Measurements from ENCODE around the gene C1RL.

C1RL gene

GRCh38 chr12:7069386-7069785, 39.6 kb downstream of the C1RL start:
- H3K9me3 Mint-ChIP-seq: no peaks in the 10 kb centered on the region
- no peaks in the 10 kb centered on the region for H3K36me3 Mint-ChIP-seq (ENCODE audit: insufficient read depth)
- DNase-seq (no peak), ATAC-seq (replicated peaks) (no peak)
- peaks cover 52 to 69% of the 10 kb centered on the region in 2 donors for H3K27me3 Mint-ChIP-seq
- H3K4me1 Mint-ChIP-seq (ENCODE audit: low read depth in 2 of 2): no peaks in the 10 kb centered on the region
- no peak overlapping the region for H3K4me3 Mint-ChIP-seq
- H3K27ac Mint-ChIP-seq: no peak overlapping the region

GRCh38 chr12:7068994-7069346, 40.0 kb downstream of the C1RL start:
- DNase-seq (no peak), ATAC-seq (replicated peaks) (no peak)
- H3K4me3 Mint-ChIP-seq: no peak overlapping the region
- H3K27me3 Mint-ChIP-seq: peaks cover 52 to 69% of the 10 kb centered on the region in 2 donors
- no peak overlapping the region for H3K27ac Mint-ChIP-seq
- no peaks in the 10 kb centered on the region for H3K9me3 Mint-ChIP-seq
- no peaks in the 10 kb centered on the region for H3K4me1 Mint-ChIP-seq (ENCODE audit: low read depth in 2 of 2)
- no peaks in the 10 kb centered on the region for H3K36me3 Mint-ChIP-seq (ENCODE audit: insufficient read depth)

- no peak overlapping the region for H3K4me3 Mint-ChIP-seq
- DNase-seq (no peak), ATAC-seq (replicated peaks) (no peak)
- peaks cover 46 to 65% of the 10 kb centered on the region in 2 donors for H3K27me3 Mint-ChIP-seq
- no peaks in the 10 kb centered on the region for H3K36me3 Mint-ChIP-seq (ENCODE audit: insufficient read depth)
- no peaks in the 10 kb centered on the region for H3K9me3 Mint-ChIP-seq
- H3K4me1 Mint-ChIP-seq (ENCODE audit: low read depth in 2 of 2): no peaks in the 10 kb centered on the region
- no peak overlapping the region for H3K27ac Mint-ChIP-seq
These were observed 40.6 kb downstream of the C1RL start for GRCh38 chr12:7068240-7068993.

GRCh38 chr12:7067096-7067495, 41.9 kb downstream of the C1RL start:
- DNase-seq: no peak
- no peaks in the 10 kb centered on the region for H3K4me1 Mint-ChIP-seq (ENCODE audit: low read depth in 2 of 2)

GRCh38 chr12:7066596-7066995, 42.4 kb downstream of the C1RL start:
- no peak overlapping the region for H3K4me3 Mint-ChIP-seq
- no peaks in the 10 kb centered on the region for H3K36me3 Mint-ChIP-seq (ENCODE audit: insufficient read depth)
- H3K27ac Mint-ChIP-seq: no peak overlapping the region
- peaks cover 33 to 58% of the 10 kb centered on the region in 2 donors for H3K27me3 Mint-ChIP-seq
- DNase-seq: no peak
- H3K9me3 Mint-ChIP-seq: no peaks in the 10 kb centered on the region
- H3K4me1 Mint-ChIP-seq (ENCODE audit: low read depth in 2 of 2): no peaks in the 10 kb centered on the region
- no peak for ATAC-seq (replicated peaks)

More at GRCh38 chr12:7067096-7067495, 41.9 kb downstream of the C1RL start:
- Mint-ChIP-seq H3K27me3 (peaks cover 38 to 58% of the 10 kb centered on the region in 2 donors), H3K27ac (no peak overlapping the region), H3K4me3 (no peak overlapping the region), H3K36me3 (ENCODE audit: insufficient read depth) (no peaks in the 10 kb centered on the region), H3K9me3 (no peaks in the 10 kb centered on the region)
- ATAC-seq (replicated peaks): no peak

GRCh38 chr12:7065073-7065623, 43.9 kb downstream of the C1RL start:
- no peak for ATAC-seq (replicated peaks)
- no peaks in the 10 kb centered on the region for H3K9me3 Mint-ChIP-seq
- H3K4me3 Mint-ChIP-seq: no peak overlapping the region
- no peaks in the 10 kb centered on the region for H3K36me3 Mint-ChIP-seq (ENCODE audit: insufficient read depth)
- H3K27ac Mint-ChIP-seq: no peak overlapping the region
- no peak for DNase-seq
- no peaks in the 10 kb centered on the region for H3K4me1 Mint-ChIP-seq (ENCODE audit: low read depth in 2 of 2)
- peaks cover 42 to 58% of the 10 kb centered on the region in 2 donors for H3K27me3 Mint-ChIP-seq

- no peak overlapping the region for H3K4me3 Mint-ChIP-seq
- H3K36me3 Mint-ChIP-seq (ENCODE audit: insufficient read depth): no peaks in the 10 kb centered on the region
- H3K27ac Mint-ChIP-seq: no peak overlapping the region
- H3K9me3 Mint-ChIP-seq: no peaks in the 10 kb centered on the region
- ATAC-seq (replicated peaks) (no peak), DNase-seq (no peak)
- H3K4me1 Mint-ChIP-seq (ENCODE audit: low read depth in 2 of 2): no peaks in the 10 kb centered on the region
- H3K27me3 Mint-ChIP-seq: peaks cover 45 to 58% of the 10 kb centered on the region in 2 donors
These were observed 44.5 kb downstream of the C1RL start for GRCh38 chr12:7064516-7064915.

GRCh38 chr12:7061596-7061995, 47.4 kb downstream of the C1RL start:
- no peaks in the 10 kb centered on the region for H3K36me3 Mint-ChIP-seq (ENCODE audit: insufficient read depth)
- H3K4me1 Mint-ChIP-seq (ENCODE audit: low read depth in 2 of 2): no peaks in the 10 kb centered on the region
- H3K9me3 Mint-ChIP-seq: no peaks in the 10 kb centered on the region
- H3K27ac Mint-ChIP-seq: no peak overlapping the region
- ATAC-seq (replicated peaks): no peak
- peaks cover 48 to 62% of the 10 kb centered on the region in 2 donors for H3K27me3 Mint-ChIP-seq
- H3K4me3 Mint-ChIP-seq: no peak overlapping the region
- no peak for DNase-seq

GRCh38 chr12:7061138-7061537, 47.9 kb downstream of the C1RL start:
- no peaks in the 10 kb centered on the region for H3K4me1 Mint-ChIP-seq (ENCODE audit: low read depth in 2 of 2)
- no peaks in the 10 kb centered on the region for H3K9me3 Mint-ChIP-seq
- ATAC-seq (replicated peaks) (no peak), DNase-seq (no peak)
- no peak overlapping the region for H3K4me3 Mint-ChIP-seq
- peaks cover 50 to 63% of the 10 kb centered on the region in 2 donors for H3K27me3 Mint-ChIP-seq
- no peak overlapping the region for H3K27ac Mint-ChIP-seq
- no peaks in the 10 kb centered on the region for H3K36me3 Mint-ChIP-seq (ENCODE audit: insufficient read depth)

- Mint-ChIP-seq H3K4me3 (no peak within 1 kb of the TSS), H3K27ac (no peak within 1 kb of the TSS), H3K4me1 (ENCODE audit: low read depth in 2 of 2) (no peaks in the 10 kb centered on the region), H3K36me3 (ENCODE audit: insufficient read depth) (no peaks in the 10 kb centered on the region), H3K27me3 (peaks cover 52 to 70% of the 10 kb centered on the region in 2 donors), H3K9me3 (no peaks in the 10 kb centered on the region)
- DNase-seq (no peak), ATAC-seq (replicated peaks) (no peak)
These were observed 48.6 kb downstream of the C1RL start, which contains the start of gene C1S for GRCh38 chr12:7060353-7060954. Gene C1S (plus strand): TSS chr12:7060718. CDS start chr12:7061913, 1,195 bp downstream.

- no peaks in the 10 kb centered on the region for H3K4me1 Mint-ChIP-seq (ENCODE audit: low read depth in 2 of 2)
- ATAC-seq (replicated peaks): no peak
- H3K27ac Mint-ChIP-seq: no peak overlapping the region
- no peak overlapping the region for H3K4me3 Mint-ChIP-seq
- no peak for DNase-seq
- peaks cover 58 to 77% of the 10 kb centered on the region in 2 donors for H3K27me3 Mint-ChIP-seq
- H3K9me3 Mint-ChIP-seq: no peaks in the 10 kb centered on the region
- H3K36me3 Mint-ChIP-seq (ENCODE audit: insufficient read depth): no peaks in the 10 kb centered on the region
These were observed 49.2 kb downstream of the C1RL start for GRCh38 chr12:7059780-7060179.

GRCh38 chr12:7058850-7059395, 50.1 kb downstream of the C1RL start:
- H3K9me3 Mint-ChIP-seq: no peaks in the 10 kb centered on the region
- no peaks in the 10 kb centered on the region for H3K4me1 Mint-ChIP-seq (ENCODE audit: low read depth in 2 of 2)
- no peaks in the 10 kb centered on the region for H3K36me3 Mint-ChIP-seq (ENCODE audit: insufficient read depth)
- DNase-seq (no peak), ATAC-seq (replicated peaks) (no peak)
- H3K4me3 Mint-ChIP-seq: no peak overlapping the region
- H3K27ac Mint-ChIP-seq: no peak overlapping the region
- H3K27me3 Mint-ChIP-seq: peaks cover 62 to 85% of the 10 kb centered on the region in 2 donors

- H3K27me3 Mint-ChIP-seq: peaks cover 67 to 89% of the 10 kb centered on the region in 2 donors
- H3K36me3 Mint-ChIP-seq (ENCODE audit: insufficient read depth): no peaks in the 10 kb centered on the region
- H3K9me3 Mint-ChIP-seq: no peaks in the 10 kb centered on the region
- no peak overlapping the region for H3K27ac Mint-ChIP-seq
- H3K4me3 Mint-ChIP-seq: no peak overlapping the region
- ATAC-seq (replicated peaks) (no peak), DNase-seq (no peak)
- no peaks in the 10 kb centered on the region for H3K4me1 Mint-ChIP-seq (ENCODE audit: low read depth in 2 of 2)
These were observed 50.7 kb downstream of the C1RL start for GRCh38 chr12:7058163-7058845.
